Subcutaneous abdominal adipose tissue (tissue), 5 donors: ENCODE data around the gene OPCML.

Experiments
- H3K27ac ChIP-seq: one replicate; pipeline ENCODE4 v1.7.0; 2013; ENCODE audit warnings: low read depth, mild to moderate bottlenecking, inconsistent platforms, low read length, moderate library complexity
- H3K27me3 ChIP-seq, 5 donors: one replicate each; pipeline ENCODE4 v1.7.0; 2013; ENCODE audit warnings: low read length in 5 of 5, inconsistent platforms in 1 of 5; ENCODE audit not compliant: control insufficient read depth in 5 of 5, insufficient read depth in 4 of 5
- H3K36me3 ChIP-seq, 5 donors: one replicate each; pipeline ENCODE4 v1.7.0; 2013; ENCODE audit warnings: low read length in 5 of 5; ENCODE audit not compliant: control insufficient read depth in 5 of 5, insufficient read depth in 5 of 5
- H3K4me1 ChIP-seq, 5 donors: one replicate each; pipeline ENCODE4 v1.7.0; 2013; ENCODE audit warnings: low read length in 5 of 5, mild to moderate bottlenecking in 3 of 5, moderate library complexity in 1 of 5; ENCODE audit not compliant: control insufficient read depth in 5 of 5, insufficient read depth in 5 of 5
- H3K4me3 ChIP-seq, 5 donors: one replicate each; pipeline ENCODE4 v1.7.0; 2013; ENCODE audit warnings: low read length in 5 of 5, low read depth in 1 of 5
- H3K9ac ChIP-seq, 5 donors: one replicate each; pipeline ENCODE4 v1.7.0; 2013; ENCODE audit warnings: low read length in 5 of 5, mild to moderate bottlenecking in 4 of 5, moderate library complexity in 3 of 5
- H3K9me3 ChIP-seq, 5 donors: one replicate each; pipeline ENCODE4 v1.7.0; 2013; ENCODE audit warnings: low read length in 5 of 5; ENCODE audit not compliant: control insufficient read depth in 5 of 5
- donor health status: healthy.
- donor health status: healthy.
- donor health status: healthy.
- donor health status: healthy.
- donor health status: healthy.

Gene OPCML

GRCh38 chr11:133302056-133302455, 230.2 kb downstream of the OPCML start:
- H3K27ac ChIP-seq, result no peak overlapping the region
- no peak overlapping the region for H3K4me3 ChIP-seq
- no peaks in the 10 kb centered on the region for H3K36me3 ChIP-seq
- no peaks in the 10 kb centered on the region for H3K27me3 ChIP-seq
- no peaks in the 10 kb centered on the region for H3K4me1 ChIP-seq
- H3K9me3 ChIP-seq, result peaks cover 0 to under 1% (median 0%) of the 10 kb centered on the region in 5 donors
- no peak overlapping the region for H3K9ac ChIP-seq

- no peaks in the 10 kb centered on the region for H3K27me3 ChIP-seq
- no peak overlapping the region for H3K9ac ChIP-seq
- no peak overlapping the region for H3K27ac ChIP-seq
- H3K4me1 ChIP-seq, result no peaks in the 10 kb centered on the region
- no peaks in the 10 kb centered on the region for H3K36me3 ChIP-seq
- no peak overlapping the region for H3K4me3 ChIP-seq
- H3K9me3 ChIP-seq, result no peaks in the 10 kb centered on the region
Measured at GRCh38 chr11:133300666-133301065, 231.6 kb downstream of the OPCML start.

- Histone ChIP-seq H3K4me3 (no peak overlapping the region), H3K27me3 (peaks cover 0 to 2% (median 0%) of the 10 kb centered on the region in 5 donors), H3K27ac (no peak overlapping the region), H3K9me3 (no peaks in the 10 kb centered on the region), H3K9ac (no peak overlapping the region), H3K4me1 (no peaks in the 10 kb centered on the region), H3K36me3 (no peaks in the 10 kb centered on the region)
Measured at GRCh38 chr11:133291780-133292179, 240.5 kb downstream of the OPCML start.

- H3K27me3 ChIP-seq, result no peaks in the 10 kb centered on the region
- H3K36me3 ChIP-seq, result no peaks in the 10 kb centered on the region
Measured at GRCh38 chr11:133285359-133285758, 246.9 kb downstream of the OPCML start.

GRCh38 chr11:133284156-133284555, 248.1 kb downstream of the OPCML start:
- Histone ChIP-seq H3K9me3 (no peaks in the 10 kb centered on the region), H3K27me3 (no peaks in the 10 kb centered on the region), H3K9ac (no peak overlapping the region), H3K4me1 (no peaks in the 10 kb centered on the region), H3K4me3 (no peak overlapping the region), H3K27ac (no peak overlapping the region), H3K36me3 (no peaks in the 10 kb centered on the region)

More at GRCh38 chr11:133285359-133285758, 246.9 kb downstream of the OPCML start:
- H3K27ac ChIP-seq, result no peak overlapping the region
- H3K9me3 ChIP-seq, result no peaks in the 10 kb centered on the region
- H3K4me3 ChIP-seq, result no peak overlapping the region
- H3K9ac ChIP-seq, result no peak overlapping the region
- H3K4me1 ChIP-seq, result no peaks in the 10 kb centered on the region

- Histone ChIP-seq H3K9ac (no peak overlapping the region), H3K4me3 (no peak overlapping the region), H3K9me3 (no peaks in the 10 kb centered on the region), H3K4me1 (no peaks in the 10 kb centered on the region), H3K27ac (no peak overlapping the region), H3K36me3 (no peaks in the 10 kb centered on the region), H3K27me3 (peaks cover 0 to 4% (median 0%) of the 10 kb centered on the region in 5 donors)
Measured at GRCh38 chr11:133277886-133278285, 254.4 kb downstream of the OPCML start.

- H3K9ac ChIP-seq, result no peak overlapping the region
- no peak overlapping the region for H3K4me3 ChIP-seq
- no peaks in the 10 kb centered on the region for H3K36me3 ChIP-seq
- H3K27me3 ChIP-seq, result no peaks in the 10 kb centered on the region
- no peak overlapping the region for H3K27ac ChIP-seq
- H3K4me1 ChIP-seq, result no peaks in the 10 kb centered on the region
- H3K9me3 ChIP-seq, result no peaks in the 10 kb centered on the region
Measured at GRCh38 chr11:133271871-133272776, 260.2 kb downstream of the OPCML start.

- H3K27me3 ChIP-seq, result no peaks in the 10 kb centered on the region
- H3K36me3 ChIP-seq, result no peaks in the 10 kb centered on the region
- H3K27ac ChIP-seq, result no peak overlapping the region
- no peaks in the 10 kb centered on the region for H3K9me3 ChIP-seq
- no peak overlapping the region for H3K9ac ChIP-seq
- H3K4me1 ChIP-seq, result no peaks in the 10 kb centered on the region
- H3K4me3 ChIP-seq, result no peak overlapping the region
Measured at GRCh38 chr11:133271206-133271605, 261.1 kb downstream of the OPCML start.

- Histone ChIP-seq H3K9me3 (no peaks in the 10 kb centered on the region), H3K27ac (no peak overlapping the region), H3K27me3 (no peaks in the 10 kb centered on the region), H3K4me1 (no peaks in the 10 kb centered on the region), H3K4me3 (no peak overlapping the region), H3K36me3 (no peaks in the 10 kb centered on the region), H3K9ac (no peak overlapping the region)
Measured at GRCh38 chr11:133269267-133269666, 263.0 kb downstream of the OPCML start.

- Histone ChIP-seq H3K4me3 (no peak overlapping the region), H3K9ac (no peak overlapping the region), H3K4me1 (no peaks in the 10 kb centered on the region), H3K36me3 (no peaks in the 10 kb centered on the region), H3K27ac (no peak overlapping the region), H3K27me3 (peaks cover 0 to 5% (median 3%) of the 10 kb centered on the region in 5 donors), H3K9me3 (no peaks in the 10 kb centered on the region)
Measured at GRCh38 chr11:133266986-133267385, 265.3 kb downstream of the OPCML start.
